HepG2 (cell line): ENCODE measurements around the gene DVL3. TPM values are rescaled to one million over a fixed set of nuclear protein-coding genes. Genes with fewer than 3 reads are reported as not detected.

Source experiments
- ATAC-seq: fragments of 200-7000 bp; cut with Tn5 transposase; 3 replicates; pipeline ENCODE4 v1.9.1; 2020; ENCODE audit warnings: mild to moderate bottlenecking, moderate library complexity
- BruUV-seq: library from RNA; stranded (reverse); fragments of 400-500 nt; replicated peaks from 2 replicates; lab custom pipeline; 2021; lab: Mats Ljungman, UMichigan
- CTCF ChIA-PET: fragments of 300-600 bp; formaldehyde crosslinking; extraction: SDS; loops from one replicate; lab custom pipeline; 2021; ENCODE audit warnings: low total read pairs, inconsistent platforms, low intra/inter-chr PET ratio; lab: Yijun Ruan, JAX
- POLR2A ChIA-PET: fragments of 350-600 bp; sonication (Branson Sonifier 250); formaldehyde crosslinking; loops from one replicate; lab custom pipeline; 2020; ENCODE audit warnings: antibody characterized with exemption, inconsistent platforms; lab: Yijun Ruan, JAX
- DNase-seq: peaks from one replicate; pipeline ENCODE4 v3.0.0-alpha.2; 2015; ENCODE audit warnings: low spot score
- FAIRE-seq: peaks from 3 replicates; lab custom pipeline; 2011; peaks lifted over from hg19 to GRCh38; lab: Jason Lieb, UNC
- H2AFZ ChIP-seq: one replicate; pipeline ENCODE4 v1.6.1; 2011; ENCODE audit warnings: low read length, inconsistent platforms
- H3K27ac ChIP-seq: fragments of 300-600 bp; 3 replicates; pipeline ENCODE4 v1.8.0; 2011; ENCODE audit warnings: mixed run types, mild to moderate bottlenecking, mixed read lengths, low read length, inconsistent platforms; ENCODE audit not compliant: insufficient read depth; ENCODE audit errors: extremely low read length
- H3K27me3 ChIP-seq, 2 experiments: fragments of 200-600 bp in 1 of 2; 2 replicates in 1 of 2; 3 replicates in 1 of 2; pipeline versions ENCODE4 v1.6.0 to v1.8.0; 2011; ENCODE audit warnings: low read length in 2 of 2, mild to moderate bottlenecking in 2 of 2, moderate library complexity in 2 of 2, inconsistent platforms in 1 of 2; ENCODE audit not compliant: insufficient read depth in 2 of 2, control insufficient read depth in 1 of 2
- H3K36me3 ChIP-seq, 2 experiments: fragments of 200-600 bp in 1 of 2; replicated peaks in 1 of 2; 2 replicates in 1 of 2; 3 replicates in 1 of 2; pipeline versions ENCODE4 v1.5.1 to v1.8.0; 2011; ENCODE audit warnings: low read length in 2 of 2, inconsistent platforms in 1 of 2; ENCODE audit not compliant: insufficient read depth in 2 of 2, control insufficient read depth in 1 of 2
- H3K4me1 ChIP-seq: 2 replicates; pipeline ENCODE4 v1.5.1; 2012; ENCODE audit warnings: low read length, inconsistent platforms; ENCODE audit not compliant: insufficient read depth
- H3K4me2 ChIP-seq: 2 replicates; pipeline ENCODE4 v1.6.0; 2011; ENCODE audit warnings: low read depth, low read length, inconsistent platforms
- H3K4me3 ChIP-seq, 3 experiments: fragments of 200-600 bp in 1 of 3; sonication (generic), shearing (Covaris generic) in 1 of 3; replicated peaks in 1 of 3; 2 replicates each; pipeline ENCODE4 v1.5.1; 2011 to 2016; ENCODE audit warnings: low read length in 3 of 3, inconsistent platforms in 2 of 3, low read depth in 2 of 3, mild to moderate bottlenecking in 2 of 3, control low read depth in 1 of 3, mixed read lengths in 1 of 3; ENCODE audit not compliant: insufficient read depth in 1 of 3
- H3K79me2 ChIP-seq: one replicate; pipeline ENCODE4 v1.6.1; 2011; ENCODE audit warnings: low read length, inconsistent platforms; ENCODE audit not compliant: insufficient read depth
- H3K9ac ChIP-seq: 2 replicates; pipeline ENCODE4 v1.6.0; 2011; ENCODE audit warnings: mild to moderate bottlenecking, low read depth, low read length, inconsistent platforms; ENCODE audit not compliant: insufficient read depth
- H3K9me3 ChIP-seq: 2 replicates; pipeline ENCODE4 v1.5.1; 2012; ENCODE audit warnings: mild to moderate bottlenecking, low read length
- H4K20me1 ChIP-seq: 2 replicates; pipeline ENCODE4 v1.6.0; 2011; ENCODE audit warnings: inconsistent platforms, mild to moderate bottlenecking, low read length, moderate library complexity; ENCODE audit not compliant: insufficient read depth
- AGO2 ChIP-seq: fragments of 200-400 bp; formaldehyde crosslinking; optimal IDR thresholded peaks from 2 replicates; pipeline ENCODE3; 2017; ENCODE audit warnings: mild to moderate bottlenecking, low read depth, low read length, moderate library complexity
- HOXA3 ChIP-seq: sonication (generic); formaldehyde crosslinking; IDR thresholded peaks from 2 replicates; pipeline ENCODE4 v1.5.0; 2020; ENCODE audit warnings: missing genetic modification reagents
- POGZ ChIP-seq: sonication (generic); formaldehyde crosslinking; IDR thresholded peaks from 2 replicates; pipeline ENCODE4 v1.4.0; 2020; ENCODE audit warnings: mild to moderate bottlenecking, missing genetic modification reagents
- POLR2A ChIP-seq, 2 experiments: IDR thresholded peaks; 2 replicates each; pipeline ENCODE4 v1.6.1; 2011; ENCODE audit warnings: low read depth in 2 of 2, low read length in 2 of 2, mild to moderate bottlenecking in 1 of 2, moderate library complexity in 1 of 2; ENCODE audit not compliant: insufficient read depth in 1 of 2
- SETDB1 ChIP-seq: sonication (generic); formaldehyde crosslinking; IDR thresholded peaks from 2 replicates; pipeline ENCODE4 v1.5.1; 2020; ENCODE audit warnings: missing genetic modification reagents, mild to moderate bottlenecking, borderline replicate concordance
- ZNF549 ChIP-seq: sonication (generic); formaldehyde crosslinking; IDR thresholded peaks from 2 replicates; pipeline ENCODE4 v1.5.0; 2020; ENCODE audit warnings: missing genetic modification reagents
- ZNF629 ChIP-seq: sonication (generic); formaldehyde crosslinking; conservative IDR thresholded peaks from 2 replicates; pipeline ENCODE4 v1.5.0; 2020; ENCODE audit warnings: missing genetic modification reagents
- ZNF737 ChIP-seq: sonication (generic); formaldehyde crosslinking; IDR thresholded peaks from 2 replicates; pipeline ENCODE4 v1.5.0; 2020; ENCODE audit warnings: missing genetic modification reagents, mild to moderate bottlenecking, borderline replicate concordance
- WGBS: methylation state at CpG from one replicate; pipeline ENCODE4 v1.1.6; 2017; ENCODE audit warnings: low lambda C conversion rate; 5-methylcytosine and 5-hydroxymethylcytosine counted together
- in situ Hi-C: cut with HindIII; loops from 2 replicates; pipeline ENCODE4 v1.10.0; 2017; ENCODE audit warnings: low pct_unique_long_range_greater_than_20kb; ENCODE audit not compliant: extremely low pct_ligation_motif_present
- intact Hi-C: fragments of 100-400 bp; cut with micrococcal nuclease; formaldehyde crosslinking; loops from one replicate; pipeline ENCODE4 v1.10.0; 2022; ENCODE audit not compliant: unreplicated experiment
- polyA plus RNA-seq, 8 experiments: library from polyadenylated mRNA; depleted of rRNA in 3 of 8; stranded (reverse) in 7 of 8; unstranded in 1 of 8; fragments of >200 nt; fragmentation: Illumina TruSeq in 4 of 8; extraction: Trizol in 4 of 8; gene quantifications; 2 replicates each; pipeline versions ENCODE4 v1.2.1 to v1.2.3, GENCODE V29; 2011 to 2016; ENCODE audit warnings: low read depth in 4 of 8, missing spikeins in 1 of 8, mixed read lengths in 1 of 8; ENCODE audit not compliant: insufficient read depth in 1 of 8
- total RNA-seq, 5 experiments: library from RNA; depleted of rRNA; stranded (reverse); fragments of >200 nt; fragmentation: Illumina TruSeq; extraction: Trizol; gene quantifications; 2 replicates each; pipeline ENCODE4 v1.2.3, GENCODE V29; 2016; ENCODE audit warnings: low read depth in 1 of 5

DVL3 gene
- total and polyA plus RNA-seq, 2 of the 13 experiments (the other 11 are each of a cell fraction or from before 2014, with no cell fraction given): 29.0 to 36.1 TPM

GRCh38 chr3:184165543-184165942 is 10.4 kb downstream of the DVL3 start:
- WGBS: 97% methylated on average over 3 of the region's 3 CpGs
- Histone ChIP-seq H3K4me1 (peaks cover 4% of the 10 kb centered on the region), H3K36me3 (peaks cover 43 to 82% of the 10 kb centered on the region in 2 experiments; a peak in 4 of 5 replicates), H3K79me2 (peaks cover 20% of the 10 kb centered on the region), H3K9ac (no peak overlapping the region), H3K4me2 (no peak overlapping the region), H4K20me1 (peaks cover 15% of the 10 kb centered on the region), H3K4me3 (no peak overlapping the region), H3K27ac (no peak overlapping the region), H3K27me3 (no peaks in the 10 kb centered on the region), H2AFZ (no peak overlapping the region), H3K9me3 (no peaks in the 10 kb centered on the region)
- DNase-seq (no peak), FAIRE-seq (no peak), ATAC-seq (no peak)
- BruUV-seq: no TSS peak
- in situ Hi-C loops (no loop called here), intact Hi-C loops (no loop called here)
- TF ChIP-seq ZNF737 (no peak), SETDB1 (CRISPR knock-in tag) (no peak), ZNF629 (CRISPR knock-in tag) (peak; percentile 57), POGZ (CRISPR knock-in tag) (no peak), ZNF549 (CRISPR knock-in tag) (no peak)
- ChIA-PET POLR2A (interaction anchor here (1.0 to 1.6 kb wide), 2 partner anchors 10 to 20 kb away, joined by 3 read pairs; partner anchors contain the start of genes ABCF3 and DVL3), CTCF (no interaction called here)

- no peak for FAIRE-seq
- intact Hi-C loops: no loop called here
- H3K9ac ChIP-seq: no peak overlapping the region
These were observed 11.5 kb downstream of the DVL3 start for GRCh38 chr3:184166671-184167070.

More at GRCh38 chr3:184166671-184167070, 11.5 kb downstream of the DVL3 start:
- no peaks in the 10 kb centered on the region for H3K4me1 ChIP-seq
- WGBS: 97% methylated on average over 6 of the region's 6 CpGs
- CTCF ChIA-PET: no interaction called here
- H3K79me2 ChIP-seq: peaks cover 11% of the 10 kb centered on the region
- H4K20me1 ChIP-seq: peaks cover 7% of the 10 kb centered on the region; the same call in 1 of the 2 replicates
- ATAC-seq: no peak
- H3K36me3 ChIP-seq: peaks cover 43 to 88% of the 10 kb centered on the region in 2 experiments; a peak in 4 of 5 replicates
- no TSS peak for BruUV-seq
- TF ChIP-seq AGO2: peak; percentile 40
- TF ChIP-seq POLR2A (IDR thresholded peaks at IDR 0.05; ENCODE audit: insufficient read depth in 1 of 2, low read depth in 2 of 2, low read length in 2 of 2): 0 out of 4 replicates have a peak, but pooled peaks of 1 of the 2 experiments have one; percentile 10
- no peak for TF ChIP-seq HOXA3 (CRISPR knock-in tag)
- TF ChIP-seq, all 625 proteins: peak for 2
- H3K4me3 ChIP-seq: no peak overlapping the region
- H3K27me3 ChIP-seq: no peaks in the 10 kb centered on the region
- POLR2A ChIA-PET: no interaction called here
- H2AFZ ChIP-seq: no peak overlapping the region
- no peaks in the 10 kb centered on the region for H3K9me3 ChIP-seq
- no peak overlapping the region for H3K27ac ChIP-seq
- in situ Hi-C loops: no loop called here
- no peak for DNase-seq
- H3K4me2 ChIP-seq: no peak overlapping the region
